ENCODE data around the gene INS. TPM values are rescaled to one million over a fixed set of nuclear protein-coding genes. Genes with fewer than 3 reads are reported as not detected.
A peak's percentile ranks its signal among the peaks of the same experiment; 100 is the strongest.

INS gene
- total RNA-seq, 3 donors from 2014 or later = not detected

DNA sequence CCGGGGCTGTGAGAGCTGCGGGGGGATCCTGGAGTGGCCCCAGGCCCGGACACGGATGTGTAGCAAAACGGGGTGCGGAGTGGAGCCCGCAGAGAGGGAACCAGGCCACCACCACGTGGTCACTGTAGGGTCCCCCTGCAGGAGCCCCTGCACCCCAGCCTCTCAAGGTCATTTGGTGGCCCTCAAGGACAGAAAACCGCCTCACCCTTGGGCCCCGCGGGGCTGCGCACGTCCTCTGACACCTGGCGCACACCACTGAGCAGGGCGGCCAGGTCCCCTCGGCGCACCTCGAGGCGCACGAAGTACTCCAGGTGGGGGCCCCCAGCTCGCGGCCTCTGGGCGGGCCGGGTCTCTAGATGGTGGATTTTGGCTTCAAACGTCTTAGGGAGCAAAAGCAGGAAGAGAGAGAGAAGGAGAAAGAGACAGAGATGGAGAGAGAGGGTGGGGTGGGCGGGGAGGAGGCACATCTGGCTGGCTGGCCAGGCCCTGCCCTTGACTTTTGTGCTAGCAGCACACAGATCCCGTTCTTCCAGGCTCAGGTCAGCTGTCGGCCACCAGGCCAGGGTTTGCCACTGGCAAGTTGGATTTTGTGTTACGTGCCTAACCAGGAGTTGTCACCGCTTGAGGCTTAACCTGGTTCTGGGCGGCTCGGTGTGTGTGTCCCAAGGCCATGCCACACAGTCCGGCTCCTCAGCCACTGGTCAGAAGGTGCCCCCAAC lies 7.4 kb upstream of the INS start:
- peaks cover 9% of the 10 kb centered on the region for H3K27me3 Mint-ChIP-seq (ENCODE audit: low read depth)
- no peaks in the 10 kb centered on the region for H3K4me1 Mint-ChIP-seq (ENCODE audit: low read depth)
- no peak overlapping the region for H3K4me3 Mint-ChIP-seq
- no peaks in the 10 kb centered on the region for H3K36me3 Mint-ChIP-seq (ENCODE audit: insufficient read depth)
- H3K9me3 Mint-ChIP-seq = no peaks in the 10 kb centered on the region
- DNase-seq = no peak
- no peak for ATAC-seq

GRCh38 chr11:2167141-2168045 lies 6.4 kb upstream of the INS start:
- H3K4me3 Mint-ChIP-seq = no peak overlapping the region
- peaks cover 9% of the 10 kb centered on the region for H3K27me3 Mint-ChIP-seq (ENCODE audit: low read depth)
- no peaks in the 10 kb centered on the region for H3K4me1 Mint-ChIP-seq (ENCODE audit: low read depth)
- H3K36me3 Mint-ChIP-seq (ENCODE audit: insufficient read depth) = no peaks in the 10 kb centered on the region
- DNase-seq = no peak
- ATAC-seq = no peak
- H3K9me3 Mint-ChIP-seq = no peaks in the 10 kb centered on the region

GRCh38 chr11:2166091-2166851 lies 5.3 kb upstream of the INS start:
- Mint-ChIP-seq H3K36me3 (ENCODE audit: insufficient read depth) (no peaks in the 10 kb centered on the region), H3K4me3 (no peak overlapping the region), H3K27me3 (ENCODE audit: low read depth) (peaks cover 9% of the 10 kb centered on the region), H3K4me1 (ENCODE audit: low read depth) (no peaks in the 10 kb centered on the region), H3K9me3 (no peaks in the 10 kb centered on the region)
- DNase-seq = peak; percentile 36
- ATAC-seq = peak; percentile 64 to 75

DNA sequence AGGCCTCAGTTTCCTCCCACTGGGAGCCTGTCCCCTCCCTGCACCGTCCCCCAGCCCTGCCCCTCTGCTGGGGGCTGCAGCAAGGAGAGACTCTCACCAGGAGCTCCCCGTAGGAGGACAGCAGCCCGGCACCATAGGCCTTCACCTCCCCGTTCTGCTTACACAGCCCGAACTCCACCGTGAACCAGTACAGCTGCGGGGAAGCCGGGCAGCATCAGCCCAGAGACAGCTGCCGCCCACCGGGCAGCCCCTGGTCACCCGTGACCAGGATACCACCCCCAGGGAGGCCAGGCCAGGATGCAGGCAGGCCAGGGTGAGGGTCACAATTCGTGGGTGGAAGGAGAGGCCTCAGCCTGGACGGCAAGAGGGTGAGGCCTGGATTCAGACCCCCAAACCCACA lies 4.6 kb upstream of the INS start:
- no peak for ATAC-seq
- Mint-ChIP-seq H3K27me3 (ENCODE audit: low read depth) (peaks cover 9% of the 10 kb centered on the region), H3K4me1 (ENCODE audit: low read depth) (no peaks in the 10 kb centered on the region), H3K36me3 (ENCODE audit: insufficient read depth) (no peaks in the 10 kb centered on the region), H3K9me3 (no peaks in the 10 kb centered on the region), H3K4me3 (no peak overlapping the region)
- no peak for DNase-seq

DNA sequence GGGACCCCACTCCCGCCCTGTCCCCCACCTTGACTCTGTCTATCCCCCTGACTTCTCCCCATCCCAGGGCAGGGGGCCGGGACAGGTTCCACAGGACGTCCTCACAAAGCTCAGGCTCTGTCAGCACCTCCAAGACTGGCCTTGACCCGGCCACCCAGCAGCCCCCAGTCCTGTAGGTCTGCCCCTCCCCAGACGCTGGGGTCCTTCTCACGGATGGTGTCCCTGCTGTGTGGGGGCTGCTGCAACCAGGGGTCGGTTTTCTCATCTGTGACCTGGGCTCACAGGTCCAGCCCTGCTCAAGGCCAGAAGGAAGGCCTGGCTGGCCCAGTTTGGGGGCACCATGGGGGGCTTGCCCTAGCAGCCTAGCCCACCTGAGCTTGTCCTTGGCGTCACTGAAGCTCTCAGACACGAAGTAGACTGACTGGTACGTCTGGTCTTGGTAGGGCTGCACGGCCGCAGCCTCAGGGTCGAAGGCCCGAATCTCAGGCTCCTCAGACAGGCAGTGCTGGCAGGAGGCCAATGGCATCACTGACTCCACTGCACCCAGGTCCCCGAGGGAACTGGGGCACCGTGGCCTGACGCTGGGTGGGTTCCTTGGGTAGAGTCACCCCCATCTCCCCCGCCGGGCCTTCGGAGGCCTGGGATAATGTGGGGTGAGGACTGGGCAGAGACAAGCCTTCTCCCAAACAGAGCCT lies 4.0 kb upstream of the INS start:
- Mint-ChIP-seq H3K36me3 (ENCODE audit: insufficient read depth) (no peaks in the 10 kb centered on the region), H3K9me3 (no peaks in the 10 kb centered on the region), H3K4me1 (ENCODE audit: low read depth) (no peaks in the 10 kb centered on the region), H3K4me3 (no peak overlapping the region), H3K27me3 (ENCODE audit: low read depth) (peaks cover 9% of the 10 kb centered on the region)
- DNase-seq (no peak), ATAC-seq (no peak)

- Mint-ChIP-seq H3K36me3 (ENCODE audit: insufficient read depth) (no peaks in the 10 kb centered on the region), H3K27me3 (ENCODE audit: low read depth) (peaks cover 9% of the 10 kb centered on the region), H3K4me1 (ENCODE audit: low read depth) (no peaks in the 10 kb centered on the region)
Measured at GRCh38 chr11:2164081-2164480, 3.1 kb upstream of the INS start.

DNA sequence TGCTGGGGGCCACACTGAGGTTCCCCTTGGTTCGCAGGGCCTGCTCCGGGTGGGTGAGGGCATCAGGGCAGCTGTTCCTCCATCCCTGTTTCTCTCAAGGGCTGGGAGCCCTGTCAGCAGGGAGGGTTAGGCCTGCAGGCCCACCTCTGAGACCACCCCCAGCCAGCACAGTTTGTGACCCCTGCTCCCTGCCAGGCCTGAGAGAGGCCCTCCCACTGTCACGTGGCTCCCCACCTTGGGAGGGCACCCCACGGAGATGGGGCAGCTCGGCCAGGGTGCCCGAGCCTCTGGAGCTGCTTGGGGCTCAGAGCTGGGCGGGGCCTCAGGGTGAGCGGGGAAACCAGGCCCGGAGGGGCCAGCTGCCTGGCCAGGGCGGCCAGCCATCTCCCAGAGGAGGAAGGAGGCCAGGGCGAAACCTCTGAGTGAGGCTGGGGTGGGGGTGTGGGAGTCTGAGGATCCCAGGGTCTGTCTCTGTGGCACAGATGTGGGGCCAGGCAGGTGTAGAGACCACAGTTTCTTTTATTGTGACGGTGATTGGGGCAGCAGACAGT lies 2.5 kb upstream of the INS start:
- no peak overlapping the region for H3K4me3 Mint-ChIP-seq
- DNase-seq = no peak
- H3K9me3 Mint-ChIP-seq = no peaks in the 10 kb centered on the region
- no peaks in the 10 kb centered on the region for H3K4me1 Mint-ChIP-seq (ENCODE audit: low read depth)
- no peak for ATAC-seq
- no peaks in the 10 kb centered on the region for H3K36me3 Mint-ChIP-seq (ENCODE audit: insufficient read depth)
- peaks cover 9% of the 10 kb centered on the region for H3K27me3 Mint-ChIP-seq (ENCODE audit: low read depth)

More at GRCh38 chr11:2164081-2164480, 3.1 kb upstream of the INS start:
- ATAC-seq (no peak), DNase-seq (no peak)
- Mint-ChIP-seq H3K9me3 (no peaks in the 10 kb centered on the region), H3K4me3 (no peak overlapping the region)

- Mint-ChIP-seq H3K36me3 (ENCODE audit: insufficient read depth) (no peaks in the 10 kb centered on the region), H3K4me3 (no peak overlapping the region)
- ATAC-seq = no peak
Measured at GRCh38 chr11:2159536-2160413, 1.2 kb downstream of the INS start.

GRCh38 chr11:2158966-2159365 lies 2.0 kb downstream of the INS start:
- no peak for ATAC-seq
- DNase-seq = no peak
- Mint-ChIP-seq H3K4me1 (ENCODE audit: low read depth) (no peaks in the 10 kb centered on the region), H3K36me3 (ENCODE audit: insufficient read depth) (no peaks in the 10 kb centered on the region), H3K27me3 (ENCODE audit: low read depth) (peaks cover 3% of the 10 kb centered on the region), H3K9me3 (no peaks in the 10 kb centered on the region), H3K4me3 (no peak overlapping the region)

More at GRCh38 chr11:2159536-2160413, 1.2 kb downstream of the INS start:
- Mint-ChIP-seq H3K27me3 (ENCODE audit: low read depth) (peaks cover 6% of the 10 kb centered on the region), H3K9me3 (no peaks in the 10 kb centered on the region), H3K4me1 (ENCODE audit: low read depth) (no peaks in the 10 kb centered on the region)
- DNase-seq = no peak

GRCh38 chr11:2158296-2158737 lies 2.7 kb downstream of the INS start:
- H3K4me3 Mint-ChIP-seq = no peak overlapping the region
- DNase-seq (no peak), ATAC-seq (no peak)
- peaks cover 3% of the 10 kb centered on the region for H3K27me3 Mint-ChIP-seq (ENCODE audit: low read depth)
- H3K4me1 Mint-ChIP-seq (ENCODE audit: low read depth) = no peaks in the 10 kb centered on the region
- no peaks in the 10 kb centered on the region for H3K36me3 Mint-ChIP-seq (ENCODE audit: insufficient read depth)
- H3K9me3 Mint-ChIP-seq = no peaks in the 10 kb centered on the region

DNA sequence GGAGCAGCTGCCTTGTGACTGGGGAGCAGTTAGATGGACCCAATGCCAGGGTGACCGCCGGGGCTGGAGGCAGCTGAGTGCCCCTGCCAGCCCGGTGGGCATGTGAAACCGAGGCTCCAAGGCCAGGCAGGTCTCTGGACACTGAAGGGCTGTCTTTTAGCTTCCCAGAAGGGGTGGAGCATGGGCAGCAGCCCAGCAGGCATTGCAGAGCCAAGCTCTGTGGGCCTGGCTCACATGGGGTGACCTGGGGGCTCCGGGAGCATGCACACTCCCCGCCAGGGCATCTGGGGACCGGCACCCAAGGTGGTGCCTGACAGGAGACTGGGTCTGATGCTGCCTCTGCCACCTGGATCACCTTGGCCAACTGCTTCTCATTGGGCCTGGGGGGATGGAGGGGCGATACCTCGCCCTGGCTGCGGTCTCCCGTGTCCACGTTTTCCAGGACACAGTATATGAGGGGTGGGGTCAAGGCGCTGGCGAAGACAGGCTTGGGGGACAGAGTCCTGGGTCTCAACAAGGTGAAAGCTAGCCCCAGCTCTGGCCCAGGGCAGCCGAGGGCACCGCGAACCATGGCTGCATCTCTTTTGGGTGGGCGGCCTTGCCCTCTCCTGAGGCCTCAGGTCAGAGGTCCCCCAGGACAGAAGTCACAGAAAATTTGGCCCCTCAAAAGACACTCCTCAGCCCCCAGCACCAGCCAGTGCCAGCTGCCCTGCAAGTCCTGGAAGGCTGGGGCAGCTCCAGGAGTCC lies 3.5 kb downstream of the INS start:
- Mint-ChIP-seq H3K4me1 (ENCODE audit: low read depth) (no peaks in the 10 kb centered on the region), H3K27me3 (ENCODE audit: low read depth) (peaks cover 3% of the 10 kb centered on the region), H3K36me3 (ENCODE audit: insufficient read depth) (no peaks in the 10 kb centered on the region), H3K9me3 (no peaks in the 10 kb centered on the region), H3K4me3 (no peak overlapping the region)
- ATAC-seq = no peak
- DNase-seq = no peak

DNA sequence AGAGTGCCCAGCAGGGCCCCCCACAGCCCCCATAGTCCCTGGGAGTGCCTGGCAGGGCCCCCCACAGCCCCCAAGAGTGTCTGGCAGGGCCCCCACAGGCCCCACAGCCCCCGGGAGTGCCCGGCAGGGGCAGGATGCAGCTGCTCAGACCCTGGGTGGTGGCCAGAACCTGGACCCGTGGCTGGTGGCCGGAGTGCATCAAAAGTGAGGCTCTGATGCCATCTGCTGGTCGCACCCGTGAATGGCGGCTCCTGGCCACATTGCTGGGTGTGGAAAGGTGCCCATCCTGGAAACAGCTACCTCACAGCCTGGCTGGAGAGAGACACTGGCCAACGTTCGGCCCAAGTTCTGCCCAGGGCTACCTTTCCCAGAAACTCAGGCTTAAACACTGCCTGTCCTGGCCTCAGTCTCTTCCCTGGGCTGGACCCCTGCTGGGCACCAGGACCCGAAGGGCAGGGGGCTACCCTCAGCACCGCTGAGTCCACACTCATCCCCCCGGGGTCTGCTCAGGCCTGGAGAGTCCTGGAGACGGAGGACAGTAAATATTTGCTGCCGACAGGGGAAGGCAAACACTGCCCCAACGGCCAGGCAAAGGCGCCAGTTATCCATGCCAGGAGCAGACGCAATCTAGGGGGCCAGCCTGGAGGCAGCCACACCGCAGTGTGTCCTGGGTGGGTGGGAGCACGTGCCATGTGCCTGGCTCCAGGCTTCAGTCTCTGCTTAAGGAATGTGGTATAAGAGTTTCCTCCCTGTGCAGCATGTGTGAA lies 4.4 kb downstream of the INS start:
- Mint-ChIP-seq H3K4me3 (no peak overlapping the region), H3K27me3 (ENCODE audit: low read depth) (peaks cover 3% of the 10 kb centered on the region), H3K9me3 (no peaks in the 10 kb centered on the region), H3K36me3 (ENCODE audit: insufficient read depth) (no peaks in the 10 kb centered on the region), H3K4me1 (ENCODE audit: low read depth) (peaks cover 5% of the 10 kb centered on the region)
- ATAC-seq (no peak), DNase-seq (peak; percentile 52)

All from activated T-cell treated with anti-CD3 and anti-CD28 coated beads, Interleukin-2, amount 50 U/mL, for 4 hours (primary cell).